Retinal pigment epithelial cell (primary cell): ENCODE data around the gene CPLX3.
A peak's percentile ranks its signal among the peaks of the same experiment; 100 is the strongest.

Source experiments
- DNase-seq: peaks from one replicate; pipeline ENCODE4 v3.0.0-alpha.2; 2010; ENCODE audit warnings: low read depth
- H3K4me3 ChIP-seq: 2 replicates; pipeline ENCODE4 v1.5.1; 2011; ENCODE audit warnings: mild to moderate bottlenecking, low read length, control low read depth, moderate library complexity
- CTCF ChIP-seq: conservative IDR thresholded peaks from 2 replicates; pipeline ENCODE4 v1.5.1; 2011; ENCODE audit warnings: low read depth, low read length, control low read depth, inconsistent platforms

The CPLX3 gene

GRCh38 chr15:74842581-74843444 is 16.4 kb downstream of the CPLX3 start, which contains the start of gene ULK3:
Gene ULK3, minus strand, starts transcription at chr15:74843156. Its CDS starts 51 bp downstream, at chr15:74843105.
- peak within 1 kb of the TSS; percentile 84 for H3K4me3 ChIP-seq
- DNase-seq: peak; percentile 48
- TF ChIP-seq CTCF: peak; percentile 40

DNA sequence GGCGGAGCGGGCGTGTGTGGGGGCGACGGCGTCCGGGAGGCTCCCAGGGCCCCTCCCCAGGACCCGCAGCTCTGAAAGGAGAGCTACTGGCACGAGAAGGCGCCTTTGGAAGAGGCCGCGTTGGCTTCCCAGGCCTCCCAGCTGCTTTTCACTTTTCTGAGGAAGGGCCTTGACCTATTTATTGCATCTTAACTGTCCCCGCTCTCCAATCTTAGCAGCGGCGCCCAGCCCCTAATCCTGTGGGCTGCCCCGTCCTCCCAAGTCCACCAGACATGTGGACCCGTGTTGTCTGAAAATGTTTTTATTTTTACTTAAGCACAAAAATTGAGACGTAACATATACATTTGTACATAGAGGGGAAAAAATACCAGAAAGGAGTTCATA is 17.0 kb downstream of the CPLX3 start:
- DNase-seq: no peak
- H3K4me3 ChIP-seq: peak overlapping the region; percentile 34
- no peak for TF ChIP-seq CTCF

DNA sequence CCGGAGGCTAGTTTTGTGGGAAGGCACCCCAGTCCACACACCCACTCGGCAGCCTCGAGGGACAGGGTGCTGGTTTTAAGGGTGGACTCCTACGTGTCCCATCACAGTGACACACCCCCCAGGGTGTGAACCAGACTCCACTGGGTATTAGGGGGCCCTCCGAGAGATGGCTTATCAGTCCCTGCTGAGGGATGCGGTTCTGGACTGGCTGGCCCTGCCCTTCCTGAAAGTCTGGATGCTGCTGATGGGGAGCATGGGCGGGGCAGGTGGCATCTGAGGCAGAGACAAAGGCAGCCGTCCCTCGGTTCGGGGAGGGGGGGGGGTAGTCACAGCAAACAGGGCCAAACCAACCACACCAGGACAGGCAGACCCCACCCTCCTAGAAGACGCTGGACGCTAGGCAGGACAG is 17.5 kb downstream of the CPLX3 start:
- H3K4me3 ChIP-seq: no peak overlapping the region
- no peak for TF ChIP-seq CTCF
- no peak for DNase-seq

DNA sequence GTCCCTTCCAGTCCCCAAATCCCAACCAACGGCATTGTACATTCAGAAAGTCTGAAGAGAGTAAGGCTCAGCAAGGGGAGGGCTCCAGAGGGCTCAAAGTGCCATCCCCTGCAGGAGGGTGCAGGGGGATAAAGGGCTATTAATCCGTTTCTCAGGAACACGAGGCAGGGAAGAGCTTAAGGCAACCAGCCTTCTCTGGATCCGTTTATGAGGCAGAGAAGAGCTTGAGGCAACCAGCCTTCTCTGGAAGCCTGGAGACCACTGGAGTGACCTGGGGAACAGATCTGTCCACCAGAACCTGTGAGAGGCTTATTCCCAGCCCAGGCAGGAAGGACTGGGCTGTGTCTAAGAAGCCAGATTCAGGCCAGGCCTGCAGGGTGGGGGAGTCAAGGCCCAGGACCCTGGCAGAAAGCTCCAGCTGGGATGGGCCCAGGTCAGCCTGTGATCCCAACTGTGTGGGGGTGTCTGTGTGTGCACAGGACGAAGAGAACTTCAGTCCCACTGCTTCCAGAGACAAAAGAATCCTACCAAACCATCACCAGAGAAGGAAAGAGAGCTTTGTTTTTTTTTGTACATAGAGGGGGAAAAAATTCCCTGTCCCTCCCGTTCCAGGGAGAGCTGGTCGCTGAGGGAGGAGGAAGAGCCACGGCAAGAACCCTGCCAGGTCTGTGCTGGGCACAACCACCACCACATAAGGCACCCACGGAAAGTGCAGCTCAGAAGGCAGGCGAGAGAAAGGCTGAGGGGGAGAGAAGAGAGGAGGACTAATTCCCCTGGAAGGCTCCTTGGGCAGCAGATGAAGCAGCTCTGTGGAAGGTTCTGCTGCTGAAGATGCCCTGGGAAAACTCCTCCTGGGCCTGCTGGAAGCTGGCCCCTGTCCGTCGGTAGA is 18.1 kb downstream of the CPLX3 start:
- TF ChIP-seq CTCF: no peak
- DNase-seq: no peak
- no peak overlapping the region for H3K4me3 ChIP-seq

DNA sequence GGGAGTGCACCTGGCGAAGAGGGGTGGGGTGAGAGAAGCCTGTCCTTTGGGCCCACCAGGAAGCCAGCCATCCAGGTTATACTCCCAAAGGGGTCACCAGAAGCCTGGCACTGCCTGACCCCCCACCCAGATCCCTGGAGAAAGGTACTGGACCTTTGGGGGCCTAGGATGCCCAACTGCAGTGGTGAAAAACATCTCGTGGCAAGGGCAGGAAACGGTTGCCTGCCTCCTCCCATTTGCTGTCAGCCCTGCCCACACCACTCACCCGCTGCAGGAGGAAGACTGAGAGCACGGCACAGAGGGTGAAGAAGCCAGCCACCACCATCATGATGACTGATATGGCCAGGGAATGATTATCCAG is 18.8 kb downstream of the CPLX3 start:
- no peak for TF ChIP-seq CTCF
- H3K4me3 ChIP-seq: no peak overlapping the region
- DNase-seq: no peak

- no peak overlapping the region for H3K4me3 ChIP-seq
- no peak for TF ChIP-seq CTCF
- DNase-seq: no peak
Observed at GRCh38 chr15:74845581-74845980, 19.2 kb downstream of the CPLX3 start.
